ENCODE data around the gene PSMD12. TPM values are rescaled to one million over a fixed set of nuclear protein-coding genes. Genes with fewer than 3 reads are reported as not detected.

PSMD12 gene
- total and polyA plus RNA-seq, 2 donors (not counting 3 experiments of a cell fraction or from before 2014, with no cell fraction given), result 14.1 to 73.0 TPM

GRCh38 chr17:67385122-67385988, 19.0 kb upstream of the PSMD12 start:
- Histone ChIP-seq H3K9me3 (replicated peaks; ENCODE audit: control insufficient read depth, insufficient read depth, low read length) (no peaks in the 10 kb centered on the region), H3K9me1 (replicated peaks; ENCODE audit: control insufficient read depth, extremely low read depth, insufficient read depth, low read length) (no peaks in the 10 kb centered on the region), H3K4me2 (ENCODE audit: insufficient read depth, low read length) (no peak overlapping the region), H3K4me1 (ENCODE audit: control insufficient read depth, extremely low read depth, insufficient read depth, low read length) (peaks cover 4% of the 10 kb centered on the region), H2AFZ (ENCODE audit: low read depth, low read length) (no peak overlapping the region), H3K79me2 (ENCODE audit: control insufficient read depth, insufficient read depth, low read length) (no peaks in the 10 kb centered on the region), H3K27me3 (ENCODE audit: control insufficient read depth in 2 of 2, insufficient read depth in 2 of 2, low read length in 2 of 2) (no peaks in the 10 kb centered on the region), H3K9ac (replicated peaks; ENCODE audit: extremely low read depth, insufficient read depth, low read length) (no peak overlapping the region), H3K36me3 (ENCODE audit: control insufficient read depth in 2 of 2, extremely low read depth in 1 of 2, insufficient read depth in 2 of 2, low read length in 2 of 2) (no peaks in the 10 kb centered on the region), H3K27ac (ENCODE audit: insufficient read depth, low read depth, low read length) (no peak overlapping the region), H3K4me3 (replicated peaks in 1 of 3; ENCODE audit: insufficient read depth in 1 of 3, low read depth in 1 of 3, low read length in 3 of 3) (no peak overlapping the region), H4K20me1 (replicated peaks; ENCODE audit: control insufficient read depth, extremely low read depth, insufficient read depth, low read length) (no peaks in the 10 kb centered on the region)
- no peak for DNase-seq (ENCODE audit: low read depth, low spot score)
- intact Hi-C loops (cut with micrococcal nuclease) (no loop called here), dilution Hi-C loops (cut with MboI; ENCODE audit: extremely low pct_ligation_motif_present, low sequenced_read_pairs) (no loop called here)
- ChIA-PET POLR2A (interaction anchor here (0.6 kb wide), 1 partner anchor 199 kb away, joined by 3 read pairs; no protein-coding TSS in a partner anchor), CTCF (interaction anchor here (1.0 to 6.7 kb wide), 5 partner anchors 10 to 215 kb away, joined by 3 to 131 read pairs (median 3); no protein-coding TSS in a partner anchor)
- TF ChIP-seq MAX (IDR thresholded peaks at IDR 0.05; ENCODE audit: insufficient read depth, insufficient read length) (no peak), JUN (IDR thresholded peaks at IDR 0.05; ENCODE audit: borderline replicate concordance, insufficient read depth, insufficient read length, low read depth) (no peak)
- FAIRE-seq, result no peak
- BruUV-seq (replicated peaks), result no TSS peak

DNA sequence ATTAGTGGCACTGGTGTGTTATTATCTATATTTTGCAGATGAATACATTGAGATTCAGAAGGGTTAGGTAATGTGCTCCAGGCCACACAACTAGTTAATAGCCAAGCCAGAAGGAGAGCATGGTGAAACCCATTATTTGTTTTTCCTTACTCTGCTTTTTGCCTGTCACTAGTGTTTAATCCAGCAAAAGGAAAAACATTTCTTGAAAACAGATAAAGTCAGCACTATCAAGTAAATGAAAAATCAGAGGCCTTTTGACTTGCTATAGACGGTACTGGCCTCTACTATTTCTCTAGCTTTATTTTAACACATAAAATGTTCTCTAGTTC, 15.5 kb upstream of the PSMD12 start:
- Histone ChIP-seq H3K9ac (replicated peaks; ENCODE audit: extremely low read depth, insufficient read depth, low read length) (no peak overlapping the region), H3K4me3 (replicated peaks in 1 of 3; ENCODE audit: insufficient read depth in 1 of 3, low read depth in 1 of 3, low read length in 3 of 3) (no peak overlapping the region), H3K27me3 (ENCODE audit: control insufficient read depth in 2 of 2, insufficient read depth in 2 of 2, low read length in 2 of 2) (no peaks in the 10 kb centered on the region), H3K9me1 (replicated peaks; ENCODE audit: control insufficient read depth, extremely low read depth, insufficient read depth, low read length) (no peaks in the 10 kb centered on the region), H3K4me2 (ENCODE audit: insufficient read depth, low read length) (no peak overlapping the region), H3K79me2 (ENCODE audit: control insufficient read depth, insufficient read depth, low read length) (no peaks in the 10 kb centered on the region), H3K27ac (ENCODE audit: insufficient read depth, low read depth, low read length) (no peak overlapping the region), H2AFZ (ENCODE audit: low read depth, low read length) (no peak overlapping the region), H3K4me1 (ENCODE audit: control insufficient read depth, extremely low read depth, insufficient read depth, low read length) (peaks cover 7% of the 10 kb centered on the region), H3K36me3 (ENCODE audit: control insufficient read depth in 2 of 2, extremely low read depth in 1 of 2, insufficient read depth in 2 of 2, low read length in 2 of 2) (no peaks in the 10 kb centered on the region), H4K20me1 (replicated peaks; ENCODE audit: control insufficient read depth, extremely low read depth, insufficient read depth, low read length) (no peaks in the 10 kb centered on the region), H3K9me3 (replicated peaks; ENCODE audit: control insufficient read depth, insufficient read depth, low read length) (no peaks in the 10 kb centered on the region)
- intact Hi-C loops (cut with micrococcal nuclease) (no loop called here), dilution Hi-C loops (cut with MboI; ENCODE audit: extremely low pct_ligation_motif_present, low sequenced_read_pairs) (no loop called here)
- FAIRE-seq (no peak), DNase-seq (ENCODE audit: low read depth, low spot score) (no peak)
- TF ChIP-seq POLR2A (IDR thresholded peaks at IDR 0.05; ENCODE audit: low read depth, low read length) (no peak), MAX (IDR thresholded peaks at IDR 0.05; ENCODE audit: insufficient read depth, insufficient read length) (no peak)
- CTCF ChIA-PET, result interaction anchor here (0.7 to 1.6 kb wide), 3 partner anchors 9 to 1964 kb away, joined by 3 to 10 read pairs (median 4); no protein-coding TSS in a partner anchor
- BruUV-seq (replicated peaks), result no TSS peak
- POLR2A ChIA-PET, result no interaction called here
